Kidney epithelial cell (primary cell): ENCODE measurements around the gene HACD3. TPM values are rescaled to one million over a fixed set of nuclear protein-coding genes. Genes with fewer than 3 reads are reported as not detected.

Experiments
- DNase-seq: peaks from one replicate; pipeline ENCODE4 v3.0.0-alpha.2; 2010; ENCODE audit warnings: low read depth
- H3K27me3 ChIP-seq: 2 replicates; pipeline ENCODE4 v1.6.0; 2011; ENCODE audit warnings: low read length; ENCODE audit not compliant: control insufficient read depth, insufficient read depth
- H3K36me3 ChIP-seq: 2 replicates; pipeline ENCODE4 v1.5.1; 2011; ENCODE audit warnings: low read length; ENCODE audit not compliant: control insufficient read depth, insufficient read depth
- H3K4me3 ChIP-seq: 2 replicates; pipeline ENCODE4 v1.5.1; 2011; ENCODE audit warnings: low read depth, mild to moderate bottlenecking, control low read depth, low read length
- total RNA-seq: library from RNA; depleted of rRNA; stranded (reverse); fragments of >200 nt; gene quantifications from 2 replicates; pipeline ENCODE4 v1.2.3, GENCODE V29; 2015
- TF ChIP-seq, protein P1 (sequence below): IDR thresholded peaks from 2 replicates; pipeline ENCODE4 v1.5.1; 2011; ENCODE audit warnings: mild to moderate bottlenecking, moderate library complexity, low read length, control low read depth, inconsistent platforms; ENCODE audit not compliant: insufficient read depth, poor library complexity, severe bottlenecking

The HACD3 gene
- total RNA-seq, 1 donor from 2014 or later, result 99.6 TPM

DNA sequence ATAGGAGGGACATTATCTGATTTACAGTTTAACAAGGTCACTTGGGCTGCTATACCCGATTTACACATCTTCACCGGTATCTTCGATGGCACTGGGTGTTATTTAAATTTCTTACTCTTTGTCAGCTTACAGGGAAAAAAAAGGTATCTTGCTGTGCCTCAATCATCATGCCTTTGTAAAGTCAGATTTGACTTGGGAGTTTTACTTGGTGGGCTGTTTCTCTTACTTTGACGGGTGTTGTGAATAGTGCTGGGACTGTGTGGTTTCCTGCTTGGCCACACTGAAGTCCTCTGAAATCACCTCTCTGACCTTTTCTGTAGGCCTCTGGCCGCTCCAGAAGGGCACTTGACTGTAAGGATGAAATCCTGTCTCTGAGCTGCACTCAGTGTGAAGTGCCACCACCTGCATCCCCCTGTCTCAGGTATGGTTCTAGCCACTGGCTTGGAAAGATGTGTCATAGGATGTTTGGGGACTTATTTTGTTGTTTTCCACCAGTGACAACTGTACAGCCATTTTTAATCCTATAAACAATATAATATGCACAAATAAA, 88.4 kb downstream of the HACD3 start:
- TF ChIP-seq, protein P1, sequence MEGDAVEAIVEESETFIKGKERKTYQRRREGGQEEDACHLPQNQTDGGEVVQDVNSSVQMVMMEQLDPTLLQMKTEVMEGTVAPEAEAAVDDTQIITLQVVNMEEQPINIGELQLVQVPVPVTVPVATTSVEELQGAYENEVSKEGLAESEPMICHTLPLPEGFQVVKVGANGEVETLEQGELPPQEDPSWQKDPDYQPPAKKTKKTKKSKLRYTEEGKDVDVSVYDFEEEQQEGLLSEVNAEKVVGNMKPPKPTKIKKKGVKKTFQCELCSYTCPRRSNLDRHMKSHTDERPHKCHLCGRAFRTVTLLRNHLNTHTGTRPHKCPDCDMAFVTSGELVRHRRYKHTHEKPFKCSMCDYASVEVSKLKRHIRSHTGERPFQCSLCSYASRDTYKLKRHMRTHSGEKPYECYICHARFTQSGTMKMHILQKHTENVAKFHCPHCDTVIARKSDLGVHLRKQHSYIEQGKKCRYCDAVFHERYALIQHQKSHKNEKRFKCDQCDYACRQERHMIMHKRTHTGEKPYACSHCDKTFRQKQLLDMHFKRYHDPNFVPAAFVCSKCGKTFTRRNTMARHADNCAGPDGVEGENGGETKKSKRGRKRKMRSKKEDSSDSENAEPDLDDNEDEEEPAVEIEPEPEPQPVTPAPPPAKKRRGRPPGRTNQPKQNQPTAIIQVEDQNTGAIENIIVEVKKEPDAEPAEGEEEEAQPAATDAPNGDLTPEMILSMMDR, result no peak
- H3K27me3 ChIP-seq, result no peaks in the 10 kb centered on the region
- H3K4me3 ChIP-seq, result no peak overlapping the region
- no peak for DNase-seq
- H3K36me3 ChIP-seq, result no peaks in the 10 kb centered on the region

DNA sequence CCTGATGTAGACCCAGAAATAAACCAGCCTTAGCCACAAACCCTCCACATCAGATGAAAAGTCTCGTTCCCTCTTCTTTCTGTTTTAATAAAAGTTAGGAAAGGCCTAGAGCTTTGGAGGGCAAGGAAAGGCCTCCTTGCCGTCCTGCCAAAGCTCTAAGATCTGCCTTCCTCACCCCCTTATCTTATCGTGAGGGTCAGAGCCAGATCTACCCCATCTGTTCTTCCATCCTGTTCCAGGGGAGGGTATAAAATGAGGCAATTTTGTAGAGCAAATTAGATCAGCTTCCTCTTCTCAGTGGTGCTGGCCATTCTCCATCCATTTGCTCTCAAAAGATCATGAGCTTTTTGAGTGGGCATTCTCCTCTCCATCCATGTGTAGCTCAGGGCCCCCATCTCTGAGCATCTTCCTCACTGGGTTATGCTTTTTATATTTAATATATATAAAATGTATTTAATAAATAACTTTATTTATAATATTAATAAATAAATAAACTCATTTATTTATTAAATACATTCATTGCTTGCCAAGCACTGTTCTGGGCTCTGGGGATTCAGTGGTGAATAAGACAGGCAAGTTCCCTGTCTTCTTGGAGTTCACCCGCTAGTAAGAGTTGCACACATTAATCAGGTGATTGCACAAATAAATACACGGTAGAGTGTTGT, 89.5 kb downstream of the HACD3 start:
- no peak for DNase-seq
- H3K36me3 ChIP-seq, result no peaks in the 10 kb centered on the region
- H3K4me3 ChIP-seq, result no peak overlapping the region
- no peaks in the 10 kb centered on the region for H3K27me3 ChIP-seq
- TF ChIP-seq, protein P1, result no peak

DNA sequence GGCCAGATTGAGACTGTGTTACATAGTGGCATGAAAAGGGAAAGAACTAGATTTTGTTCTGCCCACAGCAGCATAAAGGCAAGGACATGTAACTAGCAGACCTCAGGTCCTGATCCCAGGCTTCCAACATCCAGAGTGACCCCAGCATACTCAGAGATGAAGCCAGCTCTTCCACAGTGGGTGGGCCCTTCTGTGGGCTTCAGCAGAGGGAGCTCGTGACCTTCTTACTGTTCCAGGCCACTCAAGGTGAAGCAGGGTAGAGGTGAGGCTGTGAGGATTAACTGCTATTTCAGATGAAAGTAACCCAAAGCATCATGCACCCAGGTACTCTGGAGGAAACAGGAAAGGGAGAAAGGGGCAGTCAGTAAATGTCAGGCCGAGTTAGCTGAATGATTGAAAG, 90.6 kb downstream of the HACD3 start:
- Histone ChIP-seq H3K4me3 (no peak overlapping the region), H3K27me3 (no peaks in the 10 kb centered on the region), H3K36me3 (no peaks in the 10 kb centered on the region)
- no peak for DNase-seq
- TF ChIP-seq, protein P1, result no peak

DNA sequence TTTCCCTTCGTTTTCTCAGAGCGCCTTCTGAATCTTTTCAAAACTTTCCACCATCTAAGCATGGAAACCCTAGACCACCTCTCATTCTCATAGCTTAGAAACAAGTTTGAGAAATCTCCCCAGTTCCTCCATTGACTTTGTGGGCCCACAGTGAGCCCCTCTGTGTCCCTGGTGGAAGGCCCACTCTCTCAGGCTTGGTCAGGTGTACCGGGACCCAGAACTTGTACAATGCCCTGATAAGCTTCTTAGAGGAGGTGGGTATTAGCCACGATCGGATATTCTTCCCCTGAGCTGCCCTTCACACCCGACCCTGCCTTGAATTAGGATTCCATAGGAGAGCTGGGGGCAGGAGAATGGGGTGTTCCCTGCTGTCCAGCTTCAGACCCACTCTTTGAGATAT, 91.4 kb downstream of the HACD3 start, which contains the start of gene SLC24A1:
Gene SLC24A1 (plus strand): TSS at position 301 of the 400 bp plus-strand sequence. CDS start 2,143 bp downstream, outside the sequence.
- Histone ChIP-seq H3K36me3 (no peaks in the 10 kb centered on the region), H3K27me3 (no peaks in the 10 kb centered on the region), H3K4me3 (no peak within 1 kb of the TSS)
- no peak for DNase-seq
- TF ChIP-seq, protein P1, result no peak

DNA sequence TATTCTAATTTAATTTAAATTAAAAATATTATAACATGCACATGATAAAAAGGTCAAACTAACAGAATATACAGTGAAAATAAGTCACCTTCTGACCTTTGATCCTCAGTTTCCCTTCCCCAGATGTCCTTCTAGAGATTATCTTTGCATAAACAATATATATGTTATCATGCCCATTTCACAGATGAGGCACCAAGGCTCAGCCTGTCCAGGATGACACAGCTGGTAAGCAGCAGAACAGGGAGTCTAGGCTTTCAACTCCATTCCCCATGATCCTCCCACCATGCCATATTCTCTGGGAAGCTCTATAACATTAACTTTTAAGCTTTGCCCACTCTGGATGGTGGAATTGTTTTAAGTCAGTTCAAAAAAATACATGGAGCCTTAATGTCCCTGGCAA, 92.8 kb downstream of the HACD3 start:
- TF ChIP-seq, protein P1, result no peak
- Histone ChIP-seq H3K27me3 (no peaks in the 10 kb centered on the region), H3K36me3 (no peaks in the 10 kb centered on the region), H3K4me3 (no peak overlapping the region)
- no peak for DNase-seq

DNA sequence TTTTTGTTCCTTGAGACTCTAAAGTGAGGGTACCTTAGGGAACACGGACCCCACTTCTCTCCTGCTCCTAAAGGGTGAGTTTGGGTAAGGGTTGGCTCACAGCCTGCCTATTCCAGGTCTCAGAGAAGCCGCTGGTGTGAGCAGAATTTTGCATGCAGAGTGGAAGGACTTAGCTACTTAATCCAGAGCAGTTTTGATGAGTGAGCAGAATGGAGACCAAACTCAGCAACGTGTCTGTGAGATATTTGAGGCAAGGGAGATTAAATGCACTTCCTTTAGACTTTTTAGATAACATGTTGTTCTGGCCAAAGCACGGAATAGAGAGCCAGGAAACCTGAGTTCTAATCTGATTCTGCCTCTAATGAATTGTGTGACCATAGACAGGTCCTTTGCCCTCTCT, 96.6 kb downstream of the HACD3 start:
- DNase-seq, result no peak
- Histone ChIP-seq H3K36me3 (no peaks in the 10 kb centered on the region), H3K4me3 (no peak overlapping the region), H3K27me3 (no peaks in the 10 kb centered on the region)
- TF ChIP-seq, protein P1, result no peak
